Heart left ventricle (tissue), 16 donors: ENCODE data around the gene LRIF1. TPM values are rescaled to one million over a fixed set of nuclear protein-coding genes. Genes with fewer than 3 reads are reported as not detected.

Source experiments
- ATAC-seq, 4 donors: fragments of 200-7000 bp; cut with Tn5 transposase; one replicate each; pipeline ENCODE4 v1.9.1; 2020 to 2022; ENCODE audit warnings: moderate library complexity in 4 of 4, mild to moderate bottlenecking in 3 of 4, moderate number of reproducible peaks in 1 of 4
- DNase-seq, 5 donors: peaks; one replicate each; pipeline ENCODE4 v3.0.0-alpha.2; 2020
- H3K27ac ChIP-seq, 12 donors: fragments of 200-600 bp; sonication (generic) in 4 of 12; one replicate each; pipeline versions ENCODE4 v1.5.0 to v1.8.0; 2016 to 2022; ENCODE audit warnings: mild to moderate bottlenecking in 2 of 12
- H3K27me3 ChIP-seq, 9 donors: fragments of 200-600 bp; sonication (generic) in 2 of 9; one replicate each; pipeline versions ENCODE4 v1.5.1 to v1.8.0; 2016 to 2022; ENCODE audit warnings: mild to moderate bottlenecking in 3 of 9
- H3K36me3 ChIP-seq, 9 donors: fragments of 200-600 bp; sonication (generic) in 2 of 9; one replicate each; pipeline versions ENCODE4 v1.5.0 to v1.8.0; 2018 to 2022; ENCODE audit warnings: mild to moderate bottlenecking in 2 of 9
- H3K4me1 ChIP-seq, 12 donors: fragments of 200-600 bp; sonication (generic) in 4 of 12; one replicate each; pipeline versions ENCODE4 v1.5.0 to v1.8.0; 2016 to 2022; ENCODE audit warnings: mild to moderate bottlenecking in 3 of 12
- H3K4me3 ChIP-seq, 12 donors: fragments of 200-600 bp; sonication (generic) in 4 of 12; one replicate each; pipeline versions ENCODE4 v1.5.0 to v1.8.0; 2017 to 2022; ENCODE audit warnings: mild to moderate bottlenecking in 9 of 12, moderate library complexity in 4 of 12
- H3K9me3 ChIP-seq, 12 donors: fragments of 200-600 bp; sonication (generic) in 4 of 12; one replicate each; pipeline versions ENCODE4 v1.5.0 to v1.8.0; 2016 to 2022; ENCODE audit warnings: mild to moderate bottlenecking in 1 of 12
- POLR2A ChIP-seq, 2 donors: fragments of 450-650 bp; IDR thresholded peaks; one replicate each; pipeline ENCODE4 v1.6.1; 2017; ENCODE audit warnings: antibody characterized with exemption in 2 of 2, mild to moderate bottlenecking in 2 of 2, moderate library complexity in 2 of 2
- WGBS, 4 donors: extraction: QIAGEN DNeasy Blood & Tissue Kit in 2 of 4; methylation state at CpG; one replicate each; pipeline versions ENCODE4 v1.1.5 to v1.1.7; 2013 to 2018; 5-methylcytosine and 5-hydroxymethylcytosine counted together
- intact Hi-C, 10 donors: fragments of 100-400 bp; cut with DNase I; formaldehyde crosslinking; loops; one replicate each; pipeline versions ENCODE4 v1.11.1 to v1.14.2; 2022
- polyA plus RNA-seq, 2 donors: library from polyadenylated mRNA; stranded (reverse); fragments of 200-250 nt; gene quantifications; one replicate each; pipeline ENCODE4 v1.2.3, GENCODE V29; 2013
- total RNA-seq, 9 donors: library from RNA; depleted of rRNA in 2 of 9; stranded (reverse); fragments of >200 nt in 2 of 9; fragmentation: NEBNext Ultra II Directional in 3 of 9; extraction: Animal tissue kit (Norgen Biotek cat#: 25700) in 3 of 9; gene quantifications; one replicate each; pipeline versions ENCODE4 v1.1.0 to v1.2.4, GENCODE V29; 2016 to 2023
- TF ChIP-seq, protein P1 (sequence below), 12 donors: fragments of 200-600 bp; sonication (generic) in 4 of 12; IDR thresholded peaks; one replicate each; pipeline versions ENCODE4 v1.5.0 to v1.8.0; 2018 to 2022; ENCODE audit warnings: antibody characterized with exemption in 12 of 12, mild to moderate bottlenecking in 5 of 12
- donor health status: ischemic (EF 13 %, LVEDD 7.1; RV severe dilation, severe dysfunction).
- donor health status: healthy with polysubstance abuse.
- donor health status: DM: no; HTN: yes; CAD: no.
- donor health status: DM: no; HTN: no; CAD: no.
- donor health status: ischemic (EF 25% LVEDD 6.9; RV normal size, moderate dysfunction).
- donor health status: ischemic (EF 25% LVEDD 5.7; RV mildly dilated, moderate dysfunction).
- donor health status: healthy.
- donor health status: DM: yes; HTN: yes; CAD: no.
- donor health status: ischemic (EF 35%, LVEDD 5.7; RV mildly dilated, moderate dysfunction).
- donor health status: nonischemic (EF 11% LVEDD 7.7; RV severe dilation, severe dysfunction).
- donor health status: DM: yes; HTN: yes; CAD: no.
- donor health status: PGD.
- donor health status: ischemic (EF 29% LVEDD 5.4; RV normal size, mild dysfunction).
- donor health status: nonischemic (EF 23%, LVEDD 6.1; RV moderate dilation, normal function).

The LRIF1 gene
- total and polyA plus RNA-seq, 11 donors, result 11.4 to 17.8 (median 15.2) TPM

DNA sequence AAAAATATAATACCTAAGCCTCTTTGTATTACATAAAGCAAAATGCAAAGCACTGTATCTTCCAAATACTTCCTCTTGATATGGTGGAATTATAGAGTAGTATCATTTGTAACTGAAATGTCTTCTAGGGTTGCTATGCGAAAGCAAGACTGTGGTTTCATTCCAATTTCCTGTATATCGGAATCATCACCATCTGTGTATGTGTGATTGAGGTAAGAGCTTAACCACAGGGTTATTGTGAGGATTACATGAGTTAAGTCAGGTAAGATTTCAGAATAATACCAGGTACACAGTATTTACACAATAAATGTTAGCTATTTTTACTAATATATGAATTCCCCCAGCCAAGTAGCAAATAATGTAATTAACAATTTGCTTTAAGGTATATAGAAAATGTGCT, 66.0 kb downstream of the LRIF1 start:
- TF ChIP-seq, protein P1, sequence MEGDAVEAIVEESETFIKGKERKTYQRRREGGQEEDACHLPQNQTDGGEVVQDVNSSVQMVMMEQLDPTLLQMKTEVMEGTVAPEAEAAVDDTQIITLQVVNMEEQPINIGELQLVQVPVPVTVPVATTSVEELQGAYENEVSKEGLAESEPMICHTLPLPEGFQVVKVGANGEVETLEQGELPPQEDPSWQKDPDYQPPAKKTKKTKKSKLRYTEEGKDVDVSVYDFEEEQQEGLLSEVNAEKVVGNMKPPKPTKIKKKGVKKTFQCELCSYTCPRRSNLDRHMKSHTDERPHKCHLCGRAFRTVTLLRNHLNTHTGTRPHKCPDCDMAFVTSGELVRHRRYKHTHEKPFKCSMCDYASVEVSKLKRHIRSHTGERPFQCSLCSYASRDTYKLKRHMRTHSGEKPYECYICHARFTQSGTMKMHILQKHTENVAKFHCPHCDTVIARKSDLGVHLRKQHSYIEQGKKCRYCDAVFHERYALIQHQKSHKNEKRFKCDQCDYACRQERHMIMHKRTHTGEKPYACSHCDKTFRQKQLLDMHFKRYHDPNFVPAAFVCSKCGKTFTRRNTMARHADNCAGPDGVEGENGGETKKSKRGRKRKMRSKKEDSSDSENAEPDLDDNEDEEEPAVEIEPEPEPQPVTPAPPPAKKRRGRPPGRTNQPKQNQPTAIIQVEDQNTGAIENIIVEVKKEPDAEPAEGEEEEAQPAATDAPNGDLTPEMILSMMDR (IDR thresholded peaks at IDR 0.05), result no peak
- no peak for TF ChIP-seq POLR2A (IDR thresholded peaks at IDR 0.05)
- Histone ChIP-seq H3K36me3 (peaks cover 0 to 83% (median 0%) of the 10 kb centered on the region in 9 donors), H3K4me1 (peaks cover 0 to 23% (median 0%) of the 10 kb centered on the region in 12 donors), H3K27ac (no peak overlapping the region), H3K27me3 (no peaks in the 10 kb centered on the region), H3K4me3 (no peak overlapping the region), H3K9me3 (no peaks in the 10 kb centered on the region)
- intact Hi-C loops, result no loop called here
- no peak for DNase-seq
- ATAC-seq, result no peak
- WGBS, 4 donors, result 78 to 92% (median 87%) methylated on average over 2 of the region's 2 CpGs

Other genes starting within 250 kb of the LRIF1 start
- gene CD53, start 90.8 kb downstream of the LRIF1 start, total RNA-seq, result 100 to 1,000 TPM in 1 of 9 donors, 10 to 100 TPM in 2, 1 to 10 TPM in 6; 4.4 to 101 (median 8.0) TPM
- gene CD53, start 90.8 kb downstream of the LRIF1 start, polyA plus RNA-seq, result 10 to 100 TPM in 1 of 2 donors, 1 to 10 TPM in 1; 3.7 to 12.1 TPM
- 10 to 100 TPM; 32.1 to 49.8 (median 36.6) TPM for gene DRAM2, start 176.2 kb upstream of the LRIF1 start, total RNA-seq
- 10 to 100 TPM; 27.1 to 37.7 TPM for gene DRAM2, start 176.2 kb upstream of the LRIF1 start, polyA plus RNA-seq
- gene CEPT1, start 176.3 kb upstream of the LRIF1 start, total RNA-seq, result 10 to 100 TPM in 6 of 9 donors, 1 to 10 TPM in 3; 7.4 to 26.9 (median 11.6) TPM
- gene CEPT1, start 176.3 kb upstream of the LRIF1 start, polyA plus RNA-seq, result 10 to 100 TPM in 1 of 2 donors, 1 to 10 TPM in 1; 7.7 to 11.6 TPM
- 10 to 100 TPM in 1 of 9 donors, 1 to 10 TPM in 7, under 1 TPM in 1; 0.96 to 23.9 (median 2.3) TPM for gene DENND2D, start 236.7 kb upstream of the LRIF1 start, total RNA-seq
- gene DENND2D, start 236.7 kb upstream of the LRIF1 start, polyA plus RNA-seq, result 1 to 10 TPM in 1 of 2 donors, under 1 TPM in 1; 0.99 to 1.2 TPM